ENCODE measurements around the gene RXFP1.

RXFP1 gene

GRCh38 chr4:158581161-158581560, 59.5 kb downstream of the RXFP1 start:
- no peak for TF ChIP-seq CTCF (IDR thresholded peaks at IDR 0.05; ENCODE audit: insufficient read depth, low read length, poor library complexity, severe bottlenecking)
- no peaks in the 10 kb centered on the region for H3K27me3 ChIP-seq (replicated peaks; ENCODE audit: control insufficient read depth, insufficient read depth, low read length)
- no peaks in the 10 kb centered on the region for H3K36me3 ChIP-seq (ENCODE audit: control insufficient read depth, insufficient read depth, low read length)
- H3K4me3 ChIP-seq (replicated peaks; ENCODE audit: low read depth, low read length): no peak overlapping the region
- DNase-seq (ENCODE audit: extremely low read depth, insufficient read length): no peak

GRCh38 chr4:158586881-158587280, 65.2 kb downstream of the RXFP1 start:
- Histone ChIP-seq H3K4me3 (replicated peaks; ENCODE audit: low read depth, low read length) (no peak overlapping the region), H3K27me3 (replicated peaks; ENCODE audit: control insufficient read depth, insufficient read depth, low read length) (no peaks in the 10 kb centered on the region), H3K36me3 (ENCODE audit: control insufficient read depth, insufficient read depth, low read length) (no peaks in the 10 kb centered on the region)
- no peak for DNase-seq (ENCODE audit: extremely low read depth, insufficient read length)
- TF ChIP-seq CTCF (IDR thresholded peaks at IDR 0.05; ENCODE audit: insufficient read depth, low read length, poor library complexity, severe bottlenecking): no peak

GRCh38 chr4:158588285-158588684, 66.6 kb downstream of the RXFP1 start:
- no peak for TF ChIP-seq CTCF (IDR thresholded peaks at IDR 0.05; ENCODE audit: insufficient read depth, low read length, poor library complexity, severe bottlenecking)
- no peak overlapping the region for H3K4me3 ChIP-seq (replicated peaks; ENCODE audit: low read depth, low read length)
- no peaks in the 10 kb centered on the region for H3K36me3 ChIP-seq (ENCODE audit: control insufficient read depth, insufficient read depth, low read length)
- no peak for DNase-seq (ENCODE audit: extremely low read depth, insufficient read length)
- no peaks in the 10 kb centered on the region for H3K27me3 ChIP-seq (replicated peaks; ENCODE audit: control insufficient read depth, insufficient read depth, low read length)

GRCh38 chr4:158588777-158589176, 67.1 kb downstream of the RXFP1 start:
- H3K4me3 ChIP-seq (replicated peaks; ENCODE audit: low read depth, low read length): no peak overlapping the region
- no peak for TF ChIP-seq CTCF (IDR thresholded peaks at IDR 0.05; ENCODE audit: insufficient read depth, low read length, poor library complexity, severe bottlenecking)
- H3K27me3 ChIP-seq (replicated peaks; ENCODE audit: control insufficient read depth, insufficient read depth, low read length): no peaks in the 10 kb centered on the region
- DNase-seq (ENCODE audit: extremely low read depth, insufficient read length): no peak
- H3K36me3 ChIP-seq (ENCODE audit: control insufficient read depth, insufficient read depth, low read length): no peaks in the 10 kb centered on the region

- H3K36me3 ChIP-seq (ENCODE audit: control insufficient read depth, insufficient read depth, low read length): no peaks in the 10 kb centered on the region
- no peaks in the 10 kb centered on the region for H3K27me3 ChIP-seq (replicated peaks; ENCODE audit: control insufficient read depth, insufficient read depth, low read length)
- no peak overlapping the region for H3K4me3 ChIP-seq (replicated peaks; ENCODE audit: low read depth, low read length)
- TF ChIP-seq CTCF (IDR thresholded peaks at IDR 0.05; ENCODE audit: insufficient read depth, low read length, poor library complexity, severe bottlenecking): no peak
- no peak for DNase-seq (ENCODE audit: extremely low read depth, insufficient read length)
These were observed 68.6 kb downstream of the RXFP1 start for GRCh38 chr4:158590306-158590705.

- Histone ChIP-seq H3K4me3 (replicated peaks; ENCODE audit: low read depth, low read length) (no peak overlapping the region), H3K27me3 (replicated peaks; ENCODE audit: control insufficient read depth, insufficient read depth, low read length) (no peaks in the 10 kb centered on the region), H3K36me3 (ENCODE audit: control insufficient read depth, insufficient read depth, low read length) (no peaks in the 10 kb centered on the region)
- no peak for DNase-seq (ENCODE audit: extremely low read depth, insufficient read length)
- no peak for TF ChIP-seq CTCF (IDR thresholded peaks at IDR 0.05; ENCODE audit: insufficient read depth, low read length, poor library complexity, severe bottlenecking)
These were observed 69.1 kb downstream of the RXFP1 start for GRCh38 chr4:158590824-158591223.
